ENCODE results near the gene SWSAP1.

SWSAP1 gene

GRCh38 chr19:11382898-11383705 lies 8.6 kb downstream of the SWSAP1 start (continued):
- TF ChIP-seq ZNF221 (tag by site-specific recombination; IDR thresholded peaks at IDR 0.05; ENCODE audit: borderline replicate concordance), result no peak
- TF ChIP-seq ZNF777 (tag by site-specific recombination; IDR thresholded peaks at IDR 0.05; ENCODE audit: borderline replicate concordance), result peak; percentile 87; the same call in 1 of the 2 replicates
- TF ChIP-seq ZNF169 (tag by site-specific recombination; IDR thresholded peaks at IDR 0.05), result no peak
- no peak for TF ChIP-seq PRDM4 (tag by site-specific recombination; IDR thresholded peaks at IDR 0.05)
- TF ChIP-seq ZNF623 (tag by site-specific recombination; IDR thresholded peaks at IDR 0.05), result no peak
- no peak for TF ChIP-seq KLF7 (tag by site-specific recombination; IDR thresholded peaks at IDR 0.05; ENCODE audit: borderline replicate concordance)
- peak; percentile 93 for TF ChIP-seq ZFP69B (tag by site-specific recombination; IDR thresholded peaks at IDR 0.05)
- TF ChIP-seq ZSCAN4 (tag by site-specific recombination; IDR thresholded peaks at IDR 0.05), result no peak
- TF ChIP-seq KLF9 (tag by site-specific recombination; IDR thresholded peaks at IDR 0.05; ENCODE audit: low read depth), result peak; percentile 88
- peak; percentile 55; the same call in 1 of the 2 replicates for TF ChIP-seq ZBTB8A (tag by site-specific recombination; IDR thresholded peaks at IDR 0.05)
- no peak for TF ChIP-seq RBAK (tag by site-specific recombination; IDR thresholded peaks at IDR 0.05)
- TF ChIP-seq ZNF266 (tag by site-specific recombination; IDR thresholded peaks at IDR 0.05; ENCODE audit: low read depth), result no peak
- TF ChIP-seq ZNF398 (tag by site-specific recombination; IDR thresholded peaks at IDR 0.05), result peak; percentile 52
- TF ChIP-seq ZNF280C (tag by site-specific recombination; IDR thresholded peaks at IDR 0.05), result no peak
- peak; percentile 89 for TF ChIP-seq BCL11A (tag by site-specific recombination; IDR thresholded peaks at IDR 0.05; ENCODE audit: low read depth)
- TF ChIP-seq ZNF529 (tag by site-specific recombination; IDR thresholded peaks at IDR 0.05; ENCODE audit: insufficient replicate concordance), result no peak
- no peak for TF ChIP-seq ZNF473 (tag by site-specific recombination; IDR thresholded peaks at IDR 0.05)
- no peak for TF ChIP-seq YY1 (tag by site-specific recombination; IDR thresholded peaks at IDR 0.05)
- no peak for TF ChIP-seq ZNF426 (tag by site-specific recombination; IDR thresholded peaks at IDR 0.05)
- peak; percentile 14; the same call in 1 of the 2 replicates for TF ChIP-seq KLF16 (tag by site-specific recombination; IDR thresholded peaks at IDR 0.05)
- TF ChIP-seq ZNF830 (tag by site-specific recombination; IDR thresholded peaks at IDR 0.05; ENCODE audit: low read depth), result no peak
- peak; percentile 85 for TF ChIP-seq ZNF580 (tag by site-specific recombination; IDR thresholded peaks at IDR 0.05)
- no peak for TF ChIP-seq SCRT2 (tag by site-specific recombination; IDR thresholded peaks at IDR 0.05)
- TF ChIP-seq ZNF701 (tag by site-specific recombination; IDR thresholded peaks at IDR 0.05), result no peak
- peak; percentile 82 for TF ChIP-seq ZBTB26 (tag by site-specific recombination; optimal IDR thresholded peaks at IDR 0.05)
- TF ChIP-seq ZNF311 (tag by site-specific recombination; IDR thresholded peaks at IDR 0.05; ENCODE audit: borderline replicate concordance), result no peak
- TF ChIP-seq ZBTB44 (tag by site-specific recombination; IDR thresholded peaks at IDR 0.05), result no peak
- peak; percentile 27 for TF ChIP-seq ZNF654 (tag by site-specific recombination; IDR thresholded peaks at IDR 0.05; ENCODE audit: low read depth)
- TF ChIP-seq ZNF146 (tag by site-specific recombination; IDR thresholded peaks at IDR 0.05), result no peak
